K562 treated with DMSO at 1 percent for 12 hours (cell line): ENCODE results near the gene ZBTB4. TPM values are rescaled to one million over a fixed set of nuclear protein-coding genes. Genes with fewer than 3 reads are reported as not detected.

ENCODE experiments used
- total RNA-seq: library from RNA; unstranded; fragments of 300-600 nt; gene quantifications from 2 replicates; pipeline ENCODE4 v1.2.3, GENCODE V29; 2022; ENCODE audit not compliant: insufficient read depth

The ZBTB4 gene
- total RNA-seq, result 1.2 and 5.1 TPM in 2 replicates

GRCh38 chr17:7479213-7480088, at the start of gene ZBTB4:
ZBTB4 (minus strand) TSS chr17:7479631; CDS start chr17:7466801, 12,830 bp downstream.

GRCh38 chr17:7484067-7484918, 4.9 kb upstream of the ZBTB4 start, which contains the start of gene POLR2A:
POLR2A (plus strand) TSS chr17:7484366.

GRCh38 chr17:7481275-7481674, 1.8 kb upstream of the ZBTB4 start, which contains the start of gene SLC35G6:
SLC35G6 (plus strand) TSS chr17:7481446; CDS start chr17:7481517, 71 bp downstream.

GRCh38 chr17:7444682-7445618, 34.5 kb downstream of the ZBTB4 start, which contains the start of gene CHRNB1:
CHRNB1 (plus strand) TSS chr17:7445061; CDS start chr17:7445128, 67 bp downstream.

GRCh38 chr17:7439462-7440112, 39.8 kb downstream of the ZBTB4 start, which contains the start of gene FGF11:
FGF11 (plus strand) TSS chr17:7439512; CDS start chr17:7439621, 109 bp downstream.

GRCh38 chr17:7428557-7428956, 50.9 kb downstream of the ZBTB4 start, which contains the start of gene SPEM3:
SPEM3 (plus strand) TSS chr17:7428857; CDS start chr17:7428903, 46 bp downstream.

GRCh38 chr17:7425316-7425715, 54.1 kb downstream of the ZBTB4 start, which contains the start of gene SPEM2:
SPEM2 (plus strand) TSS chr17:7425616; CDS start chr17:7425689, 73 bp downstream.

GRCh38 chr17:7419819-7420610, 59.4 kb downstream of the ZBTB4 start, which contains the start of gene SPEM1:
SPEM1 (plus strand) TSS chr17:7420324; CDS start chr17:7420385, 61 bp downstream.

Other genes with a start within 250 kb of the ZBTB4 start
- 32.1 and 61.1 TPM in 2 replicates for gene DVL2, start 245.1 kb downstream of the ZBTB4 start, total RNA-seq
- 23.0 and 29.8 TPM in 2 replicates for gene PHF23, start 240.2 kb downstream of the ZBTB4 start, total RNA-seq
- gene GABARAP, start 237.2 kb downstream of the ZBTB4 start, total RNA-seq, result 233 and 263 TPM in 2 replicates
- 60.4 and 70.5 TPM in 2 replicates for gene CTDNEP1, start 227.9 kb downstream of the ZBTB4 start, total RNA-seq
- gene ELP5, start 227.4 kb downstream of the ZBTB4 start, total RNA-seq, result 55.2 and 59.1 TPM in 2 replicates
- gene CLDN7, start 217.2 kb downstream of the ZBTB4 start, total RNA-seq, result 15.9 and 34.5 TPM in 2 replicates
- gene SLC2A4, start 197.9 kb downstream of the ZBTB4 start, total RNA-seq, result not detected in 2 replicates
- not detected in 2 replicates for gene YBX2, start 185.0 kb downstream of the ZBTB4 start, total RNA-seq
- 279 and 294 TPM in 2 replicates for gene EIF5A, start 172.0 kb downstream of the ZBTB4 start, total RNA-seq
- gene GPS2, start 164.3 kb downstream of the ZBTB4 start, total RNA-seq, result 43.1 and 74.6 TPM in 2 replicates
- 7.2 and 16.1 TPM in 2 replicates for gene NEURL4, start 150.3 kb downstream of the ZBTB4 start, total RNA-seq
- gene ACAP1, start 143.1 kb downstream of the ZBTB4 start, total RNA-seq, result 2.4 and 3.7 TPM in 2 replicates
- 4.2 and 6.3 TPM in 2 replicates for gene KCTD11, start 127.5 kb downstream of the ZBTB4 start, total RNA-seq
- gene TMEM95, start 124.5 kb downstream of the ZBTB4 start, total RNA-seq, result not detected in 2 replicates
- 4.7 and 6.0 TPM in 2 replicates for gene TNK1, start 98.5 kb downstream of the ZBTB4 start, total RNA-seq
- gene PLSCR3, start 85.1 kb downstream of the ZBTB4 start, total RNA-seq, result 7.2 and 9.4 TPM in 2 replicates
- 43.4 and 76.9 TPM in 2 replicates for gene TMEM256, start 75.5 kb downstream of the ZBTB4 start, total RNA-seq
- 4.4 and 13.0 TPM in 2 replicates for gene NLGN2, start 71.8 kb downstream of the ZBTB4 start, total RNA-seq
- not detected in 2 replicates for gene SPEM1, start 59.3 kb downstream of the ZBTB4 start, total RNA-seq
- not detected in 2 replicates for gene SPEM2, start 54.0 kb downstream of the ZBTB4 start, total RNA-seq
- not detected in 2 replicates for gene SPEM3, start 50.8 kb downstream of the ZBTB4 start, total RNA-seq
- gene TMEM102, start 44.2 kb downstream of the ZBTB4 start, total RNA-seq, result 12.3 and 12.6 TPM in 2 replicates
- 3.8 and 6.1 TPM in 2 replicates for gene FGF11, start 40.1 kb downstream of the ZBTB4 start, total RNA-seq
- gene CHRNB1, start 34.6 kb downstream of the ZBTB4 start, total RNA-seq, result 10.1 and 10.9 TPM in 2 replicates
- not detected in 2 replicates for gene SLC35G6, start 1.8 kb upstream of the ZBTB4 start, total RNA-seq
- gene POLR2A, start 4.7 kb upstream of the ZBTB4 start, total RNA-seq, result 19.1 and 87.4 TPM in 2 replicates
- gene TNFSF12, start 69.4 kb upstream of the ZBTB4 start, total RNA-seq, result 0.73 TPM in 1 of 2 replicates, not detected in the other
- 2.0 TPM in 1 of 2 replicates, not detected in the other for gene TNFSF13, start 79.1 kb upstream of the ZBTB4 start, total RNA-seq
- 34.6 and 35.9 TPM in 2 replicates for gene SENP3, start 82.3 kb upstream of the ZBTB4 start, total RNA-seq
- 29.0 and 33.7 TPM in 2 replicates for gene CD68, start 100.0 kb upstream of the ZBTB4 start, total RNA-seq
- 58.4 and 59.6 TPM in 2 replicates for gene MPDU1, start 104.2 kb upstream of the ZBTB4 start, total RNA-seq
- 2.3 and 5.6 TPM in 2 replicates for gene SOX15, start 110.5 kb upstream of the ZBTB4 start, total RNA-seq
- gene FXR2, start 135.3 kb upstream of the ZBTB4 start, total RNA-seq, result 43.7 and 60.0 TPM in 2 replicates
- 61.5 and 61.6 TPM in 2 replicates for gene SAT2, start 148.2 kb upstream of the ZBTB4 start, total RNA-seq
- not detected in 2 replicates for gene SHBG, start 150.5 kb upstream of the ZBTB4 start, total RNA-seq
- 1.7 and 4.2 TPM in 2 replicates for gene ATP1B2, start 171.3 kb upstream of the ZBTB4 start, total RNA-seq
- gene TP53, start 207.9 kb upstream of the ZBTB4 start, total RNA-seq, result 5.9 and 6.0 TPM in 2 replicates
- gene WRAP53, start 208.8 kb upstream of the ZBTB4 start, total RNA-seq, result 40.5 and 46.5 TPM in 2 replicates
- not detected in 2 replicates for gene EFNB3, start 225.6 kb upstream of the ZBTB4 start, total RNA-seq
- not detected in 2 replicates for gene DNAH2, start 238.1 kb upstream of the ZBTB4 start, total RNA-seq